Liver (tissue), 3 donors: ENCODE data around the gene LDLRAD3.

Source experiments
- GABPA ChIP-seq, 2 donors: IDR thresholded peaks in 1 of 2; conservative IDR thresholded peaks in 1 of 2; 2 replicates each; pipeline ENCODE4 v1.6.1; 2016; ENCODE audit warnings: antibody characterized with exemption in 2 of 2, mild to moderate bottlenecking in 1 of 2, moderate library complexity in 1 of 2
- JUND ChIP-seq, 2 donors: IDR thresholded peaks; 2 replicates each; pipeline ENCODE4 v1.6.1; 2016; ENCODE audit warnings: antibody characterized with exemption in 2 of 2
- TAF1 ChIP-seq: conservative IDR thresholded peaks from 2 replicates; pipeline ENCODE4 v1.6.1; 2016; ENCODE audit warnings: antibody characterized with exemption, mild to moderate bottlenecking
- TF ChIP-seq, protein P1 (sequence below): IDR thresholded peaks from 2 replicates; pipeline ENCODE4 v1.6.1; 2016; ENCODE audit warnings: antibody characterized with exemption, mild to moderate bottlenecking
- TF ChIP-seq, protein P2 (sequence below): fragments of 150-350 bp; IDR thresholded peaks from 2 replicates; pipeline ENCODE4 v1.5.1; 2017; ENCODE audit warnings: improper control_type of control experiment, low read depth, low read length; ENCODE audit not compliant: missing input control
- TF ChIP-seq, protein P3 (sequence below): IDR thresholded peaks from 2 replicates; pipeline ENCODE4 v1.6.1; 2016; ENCODE audit warnings: antibody characterized with exemption
- donor health status: healthy.
- donor health status: healthy.

DNA sequence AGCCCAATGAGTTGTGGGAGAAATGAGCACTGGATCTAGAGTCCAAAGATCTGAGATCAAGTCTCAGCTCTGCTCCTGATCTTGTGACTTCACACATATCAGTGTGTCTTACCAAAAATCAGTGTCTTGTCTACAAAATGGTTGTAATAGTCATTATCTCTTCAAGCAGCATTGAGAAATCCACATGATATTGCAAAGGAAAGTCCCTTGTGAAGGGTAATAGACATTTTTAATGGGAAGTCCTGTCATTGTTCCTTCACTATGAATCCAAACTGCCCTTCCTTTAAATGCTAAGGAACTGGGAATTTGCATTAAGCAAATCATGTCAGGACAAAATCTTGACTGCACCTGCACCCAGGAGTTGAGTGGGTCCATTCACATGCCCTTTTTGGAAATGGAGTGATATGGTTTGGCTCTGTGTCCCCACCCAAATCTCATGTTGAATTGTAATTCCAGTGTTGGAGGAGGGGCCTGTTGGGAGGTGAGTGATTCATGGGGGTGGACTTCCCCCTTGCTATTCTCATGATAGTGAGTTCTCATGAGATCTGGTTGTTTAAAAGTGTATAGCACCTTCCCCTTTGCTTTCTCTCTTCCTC lies 294.3 kb downstream of the LDLRAD3 start:
- TF ChIP-seq, protein P1, sequence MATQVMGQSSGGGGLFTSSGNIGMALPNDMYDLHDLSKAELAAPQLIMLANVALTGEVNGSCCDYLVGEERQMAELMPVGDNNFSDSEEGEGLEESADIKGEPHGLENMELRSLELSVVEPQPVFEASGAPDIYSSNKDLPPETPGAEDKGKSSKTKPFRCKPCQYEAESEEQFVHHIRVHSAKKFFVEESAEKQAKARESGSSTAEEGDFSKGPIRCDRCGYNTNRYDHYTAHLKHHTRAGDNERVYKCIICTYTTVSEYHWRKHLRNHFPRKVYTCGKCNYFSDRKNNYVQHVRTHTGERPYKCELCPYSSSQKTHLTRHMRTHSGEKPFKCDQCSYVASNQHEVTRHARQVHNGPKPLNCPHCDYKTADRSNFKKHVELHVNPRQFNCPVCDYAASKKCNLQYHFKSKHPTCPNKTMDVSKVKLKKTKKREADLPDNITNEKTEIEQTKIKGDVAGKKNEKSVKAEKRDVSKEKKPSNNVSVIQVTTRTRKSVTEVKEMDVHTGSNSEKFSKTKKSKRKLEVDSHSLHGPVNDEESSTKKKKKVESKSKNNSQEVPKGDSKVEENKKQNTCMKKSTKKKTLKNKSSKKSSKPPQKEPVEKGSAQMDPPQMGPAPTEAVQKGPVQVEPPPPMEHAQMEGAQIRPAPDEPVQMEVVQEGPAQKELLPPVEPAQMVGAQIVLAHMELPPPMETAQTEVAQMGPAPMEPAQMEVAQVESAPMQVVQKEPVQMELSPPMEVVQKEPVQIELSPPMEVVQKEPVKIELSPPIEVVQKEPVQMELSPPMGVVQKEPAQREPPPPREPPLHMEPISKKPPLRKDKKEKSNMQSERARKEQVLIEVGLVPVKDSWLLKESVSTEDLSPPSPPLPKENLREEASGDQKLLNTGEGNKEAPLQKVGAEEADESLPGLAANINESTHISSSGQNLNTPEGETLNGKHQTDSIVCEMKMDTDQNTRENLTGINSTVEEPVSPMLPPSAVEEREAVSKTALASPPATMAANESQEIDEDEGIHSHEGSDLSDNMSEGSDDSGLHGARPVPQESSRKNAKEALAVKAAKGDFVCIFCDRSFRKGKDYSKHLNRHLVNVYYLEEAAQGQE = no peak
- TF ChIP-seq, protein P2, sequence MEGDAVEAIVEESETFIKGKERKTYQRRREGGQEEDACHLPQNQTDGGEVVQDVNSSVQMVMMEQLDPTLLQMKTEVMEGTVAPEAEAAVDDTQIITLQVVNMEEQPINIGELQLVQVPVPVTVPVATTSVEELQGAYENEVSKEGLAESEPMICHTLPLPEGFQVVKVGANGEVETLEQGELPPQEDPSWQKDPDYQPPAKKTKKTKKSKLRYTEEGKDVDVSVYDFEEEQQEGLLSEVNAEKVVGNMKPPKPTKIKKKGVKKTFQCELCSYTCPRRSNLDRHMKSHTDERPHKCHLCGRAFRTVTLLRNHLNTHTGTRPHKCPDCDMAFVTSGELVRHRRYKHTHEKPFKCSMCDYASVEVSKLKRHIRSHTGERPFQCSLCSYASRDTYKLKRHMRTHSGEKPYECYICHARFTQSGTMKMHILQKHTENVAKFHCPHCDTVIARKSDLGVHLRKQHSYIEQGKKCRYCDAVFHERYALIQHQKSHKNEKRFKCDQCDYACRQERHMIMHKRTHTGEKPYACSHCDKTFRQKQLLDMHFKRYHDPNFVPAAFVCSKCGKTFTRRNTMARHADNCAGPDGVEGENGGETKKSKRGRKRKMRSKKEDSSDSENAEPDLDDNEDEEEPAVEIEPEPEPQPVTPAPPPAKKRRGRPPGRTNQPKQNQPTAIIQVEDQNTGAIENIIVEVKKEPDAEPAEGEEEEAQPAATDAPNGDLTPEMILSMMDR = no peak
- TF ChIP-seq GABPA (IDR thresholded peaks at IDR 0.05 in 1 of 2, conservative IDR thresholded peaks at IDR 0.05 in 1 of 2) = no peak
- TF ChIP-seq, protein P3, sequence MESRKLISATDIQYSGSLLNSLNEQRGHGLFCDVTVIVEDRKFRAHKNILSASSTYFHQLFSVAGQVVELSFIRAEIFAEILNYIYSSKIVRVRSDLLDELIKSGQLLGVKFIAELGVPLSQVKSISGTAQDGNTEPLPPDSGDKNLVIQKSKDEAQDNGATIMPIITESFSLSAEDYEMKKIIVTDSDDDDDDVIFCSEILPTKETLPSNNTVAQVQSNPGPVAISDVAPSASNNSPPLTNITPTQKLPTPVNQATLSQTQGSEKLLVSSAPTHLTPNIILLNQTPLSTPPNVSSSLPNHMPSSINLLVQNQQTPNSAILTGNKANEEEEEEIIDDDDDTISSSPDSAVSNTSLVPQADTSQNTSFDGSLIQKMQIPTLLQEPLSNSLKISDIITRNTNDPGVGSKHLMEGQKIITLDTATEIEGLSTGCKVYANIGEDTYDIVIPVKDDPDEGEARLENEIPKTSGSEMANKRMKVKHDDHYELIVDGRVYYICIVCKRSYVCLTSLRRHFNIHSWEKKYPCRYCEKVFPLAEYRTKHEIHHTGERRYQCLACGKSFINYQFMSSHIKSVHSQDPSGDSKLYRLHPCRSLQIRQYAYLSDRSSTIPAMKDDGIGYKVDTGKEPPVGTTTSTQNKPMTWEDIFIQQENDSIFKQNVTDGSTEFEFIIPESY = no peak
- no peak for TF ChIP-seq TAF1
- TF ChIP-seq JUND (IDR thresholded peaks at IDR 0.05) = no peak
